VCaP (cell line): ENCODE results near the gene CARD8.

Experiments used
- H3K27ac ChIP-seq: fragments of 450-650 bp; 2 replicates; pipeline ENCODE4 v1.5.1; 2017
- TF ChIP-seq, protein P1 (sequence below): fragments of 450-650 bp; conservative IDR thresholded peaks from 2 replicates; pipeline ENCODE4 v1.5.1; 2017; ENCODE audit warnings: mild to moderate bottlenecking, moderate library complexity

The CARD8 gene

GRCh38 chr19:48253999-48254398, 1.7 kb downstream of the CARD8 start:
- H3K27ac ChIP-seq: no peak overlapping the region
- TF ChIP-seq, protein P1, sequence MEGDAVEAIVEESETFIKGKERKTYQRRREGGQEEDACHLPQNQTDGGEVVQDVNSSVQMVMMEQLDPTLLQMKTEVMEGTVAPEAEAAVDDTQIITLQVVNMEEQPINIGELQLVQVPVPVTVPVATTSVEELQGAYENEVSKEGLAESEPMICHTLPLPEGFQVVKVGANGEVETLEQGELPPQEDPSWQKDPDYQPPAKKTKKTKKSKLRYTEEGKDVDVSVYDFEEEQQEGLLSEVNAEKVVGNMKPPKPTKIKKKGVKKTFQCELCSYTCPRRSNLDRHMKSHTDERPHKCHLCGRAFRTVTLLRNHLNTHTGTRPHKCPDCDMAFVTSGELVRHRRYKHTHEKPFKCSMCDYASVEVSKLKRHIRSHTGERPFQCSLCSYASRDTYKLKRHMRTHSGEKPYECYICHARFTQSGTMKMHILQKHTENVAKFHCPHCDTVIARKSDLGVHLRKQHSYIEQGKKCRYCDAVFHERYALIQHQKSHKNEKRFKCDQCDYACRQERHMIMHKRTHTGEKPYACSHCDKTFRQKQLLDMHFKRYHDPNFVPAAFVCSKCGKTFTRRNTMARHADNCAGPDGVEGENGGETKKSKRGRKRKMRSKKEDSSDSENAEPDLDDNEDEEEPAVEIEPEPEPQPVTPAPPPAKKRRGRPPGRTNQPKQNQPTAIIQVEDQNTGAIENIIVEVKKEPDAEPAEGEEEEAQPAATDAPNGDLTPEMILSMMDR: no peak

GRCh38 chr19:48252609-48253008, 3.1 kb downstream of the CARD8 start:
- H3K27ac ChIP-seq: no peak overlapping the region
- TF ChIP-seq, protein P1: no peak

- no peak overlapping the region for H3K27ac ChIP-seq
- TF ChIP-seq, protein P1: no peak
These were observed 5.3 kb downstream of the CARD8 start for GRCh38 chr19:48250290-48251025.

DNA sequence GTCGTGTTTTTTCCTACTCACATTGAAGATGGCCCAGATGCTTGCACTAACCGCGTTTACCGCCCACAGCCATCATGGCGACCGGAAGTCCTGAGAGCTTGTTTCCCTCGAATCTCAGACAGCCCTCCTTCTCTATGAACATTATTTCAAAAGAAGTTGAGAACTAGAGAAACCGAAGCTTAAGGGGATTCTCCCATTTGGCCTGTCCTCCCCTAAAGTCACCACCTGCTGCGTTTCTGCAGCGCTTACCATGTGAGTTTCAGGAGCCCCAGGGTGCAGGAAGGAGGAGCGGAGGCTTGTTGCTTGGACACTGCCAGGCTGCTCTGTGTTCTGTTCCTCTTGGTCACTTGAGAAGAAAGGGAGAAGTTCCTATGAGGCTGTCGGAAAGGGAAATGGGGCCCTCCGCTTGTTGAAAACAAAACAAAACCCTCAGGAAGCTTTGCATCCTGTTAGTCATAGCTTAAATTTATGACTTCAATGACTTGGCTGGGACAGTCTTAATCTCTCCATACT, 6.2 kb downstream of the CARD8 start:
- TF ChIP-seq, protein P1: no peak

DNA sequence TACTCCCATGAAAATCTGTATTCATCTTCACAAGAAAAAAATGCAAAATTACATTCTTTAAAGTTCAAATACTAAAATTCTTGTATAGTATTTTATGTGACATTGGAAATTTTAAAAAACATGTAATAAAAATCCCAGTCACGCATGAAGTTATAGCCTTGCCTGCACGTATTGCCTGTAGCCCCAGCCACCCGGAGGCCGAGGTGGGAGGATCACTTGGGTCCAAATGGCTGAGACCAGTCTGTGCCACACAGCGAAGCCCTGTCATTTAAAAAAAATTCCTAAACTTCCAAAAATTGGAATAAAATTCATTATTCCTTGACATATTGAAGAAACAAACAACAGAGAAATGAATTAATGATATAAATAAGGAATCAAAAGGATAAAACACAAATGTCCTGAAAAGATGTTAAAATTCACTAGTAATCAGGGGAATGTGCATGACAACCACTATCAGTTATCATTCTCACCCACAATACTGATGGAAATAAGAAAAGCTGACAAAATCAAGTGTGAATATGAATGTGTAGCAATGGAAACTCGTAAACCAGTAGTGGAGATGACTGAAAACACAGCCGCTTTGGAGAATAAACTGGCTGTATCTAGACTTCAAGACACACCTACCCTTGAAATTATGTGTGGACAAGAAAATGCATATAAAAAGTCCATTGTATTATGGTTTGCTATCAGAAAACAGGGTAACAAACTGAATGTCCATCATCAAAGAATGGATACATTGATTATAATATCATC, 7.5 kb downstream of the CARD8 start:
- TF ChIP-seq, protein P1: no peak
- H3K27ac ChIP-seq: no peak overlapping the region

More for the DNA sequence above, 6.2 kb downstream of the CARD8 start:
- no peak overlapping the region for H3K27ac ChIP-seq

- no peak overlapping the region for H3K27ac ChIP-seq
- TF ChIP-seq, protein P1: no peak
These were observed 8.5 kb downstream of the CARD8 start for GRCh38 chr19:48247212-48247611.

DNA sequence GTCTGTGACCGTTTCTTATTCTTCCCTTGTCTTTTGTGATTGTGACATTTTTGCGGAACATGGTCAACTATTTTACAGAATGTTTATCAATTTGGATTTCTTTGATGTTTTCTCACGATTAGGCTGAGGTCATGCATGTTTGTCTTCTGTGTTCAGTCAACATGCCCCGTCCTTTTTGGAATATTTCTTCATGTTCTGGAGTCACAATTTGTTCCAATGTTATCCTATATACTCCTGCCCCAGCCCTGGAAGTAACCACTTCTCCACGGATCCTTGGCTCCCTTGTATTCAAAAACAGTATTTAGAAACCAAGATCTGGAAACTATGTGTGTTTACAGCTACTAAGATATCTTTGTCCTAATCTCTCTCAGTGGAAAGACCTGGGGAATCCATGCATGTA, 9.6 kb downstream of the CARD8 start:
- TF ChIP-seq, protein P1: no peak
- no peak overlapping the region for H3K27ac ChIP-seq
